ENCODE measurements around the gene MEG3.

DNA sequence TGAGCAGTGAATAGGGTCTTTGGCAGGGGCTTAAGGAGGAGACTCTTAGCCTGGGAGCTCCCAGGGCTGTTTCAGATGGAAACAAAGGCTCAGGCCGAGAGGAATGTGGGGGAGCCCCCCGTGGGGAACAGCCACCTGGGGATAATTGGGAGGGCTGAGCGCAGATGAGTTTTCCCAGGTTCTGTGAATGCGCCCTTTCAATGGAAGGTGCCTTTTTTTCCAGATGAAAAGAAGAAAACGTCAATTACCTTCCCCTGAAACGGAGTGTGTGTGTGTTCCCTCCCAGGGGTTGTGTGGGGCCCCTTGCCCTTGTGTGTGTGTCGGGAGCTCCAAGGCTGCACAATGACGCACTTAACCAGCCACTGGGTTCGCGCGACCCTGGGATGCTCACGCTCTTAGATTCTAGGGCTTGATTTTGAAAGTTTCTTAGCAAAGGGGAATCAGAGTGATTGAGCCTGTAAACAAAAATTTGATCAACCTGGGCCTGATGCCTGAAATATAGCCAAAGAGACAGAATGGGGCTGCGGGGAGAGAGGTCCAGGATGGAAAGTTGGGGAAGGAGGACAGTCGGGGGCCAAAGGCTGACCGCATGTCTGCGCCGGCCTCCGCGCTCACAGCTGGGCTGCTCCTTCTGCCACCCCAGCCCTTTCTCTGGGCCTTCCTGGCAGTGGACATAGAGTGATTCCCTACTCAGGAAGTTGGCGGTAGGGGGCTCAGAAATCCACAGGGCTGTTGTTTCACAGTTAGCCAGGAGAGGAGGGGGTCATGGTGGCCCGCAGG, 14.6 kb downstream of the MEG3 start:
- no peak for TF ChIP-seq EZH2phosphoT487 (IDR thresholded peaks at IDR 0.05; ENCODE audit: borderline replicate concordance)
- TF ChIP-seq, protein P1, sequence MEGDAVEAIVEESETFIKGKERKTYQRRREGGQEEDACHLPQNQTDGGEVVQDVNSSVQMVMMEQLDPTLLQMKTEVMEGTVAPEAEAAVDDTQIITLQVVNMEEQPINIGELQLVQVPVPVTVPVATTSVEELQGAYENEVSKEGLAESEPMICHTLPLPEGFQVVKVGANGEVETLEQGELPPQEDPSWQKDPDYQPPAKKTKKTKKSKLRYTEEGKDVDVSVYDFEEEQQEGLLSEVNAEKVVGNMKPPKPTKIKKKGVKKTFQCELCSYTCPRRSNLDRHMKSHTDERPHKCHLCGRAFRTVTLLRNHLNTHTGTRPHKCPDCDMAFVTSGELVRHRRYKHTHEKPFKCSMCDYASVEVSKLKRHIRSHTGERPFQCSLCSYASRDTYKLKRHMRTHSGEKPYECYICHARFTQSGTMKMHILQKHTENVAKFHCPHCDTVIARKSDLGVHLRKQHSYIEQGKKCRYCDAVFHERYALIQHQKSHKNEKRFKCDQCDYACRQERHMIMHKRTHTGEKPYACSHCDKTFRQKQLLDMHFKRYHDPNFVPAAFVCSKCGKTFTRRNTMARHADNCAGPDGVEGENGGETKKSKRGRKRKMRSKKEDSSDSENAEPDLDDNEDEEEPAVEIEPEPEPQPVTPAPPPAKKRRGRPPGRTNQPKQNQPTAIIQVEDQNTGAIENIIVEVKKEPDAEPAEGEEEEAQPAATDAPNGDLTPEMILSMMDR (conservative IDR thresholded peaks at IDR 0.05; ENCODE audit: low read length) = no peak

All from Loucy (cell line).